NCI-H748 treated with DMSO at 0.1 percent for 48 hours (cell line): Measurements from ENCODE around the gene COL2A1.

Experiments
- DNase-seq: peaks from one replicate; lab custom pipeline; 2025; lab: John Stamatoyannopoulos, UW

The COL2A1 gene

DNA sequence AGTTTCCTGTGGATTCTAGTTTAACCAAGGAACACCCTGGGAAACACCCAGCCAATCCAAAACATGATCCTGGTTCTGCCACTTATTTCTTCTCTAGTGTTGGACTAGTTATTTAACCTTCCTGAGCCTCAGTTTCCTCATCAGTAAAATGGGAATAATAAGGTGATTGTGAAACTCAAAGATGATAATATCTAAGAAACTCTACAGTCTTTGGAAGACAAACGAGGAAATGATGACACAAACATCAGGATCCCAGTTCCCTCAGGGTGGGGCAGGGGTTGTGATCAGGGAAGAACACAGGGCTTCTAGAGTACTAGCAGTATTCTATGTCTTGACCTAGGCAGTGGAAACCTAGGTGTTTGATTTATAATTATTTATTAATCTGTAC, 58.9 kb downstream of the COL2A1 start:
- DNase-seq, result no peak

DNA sequence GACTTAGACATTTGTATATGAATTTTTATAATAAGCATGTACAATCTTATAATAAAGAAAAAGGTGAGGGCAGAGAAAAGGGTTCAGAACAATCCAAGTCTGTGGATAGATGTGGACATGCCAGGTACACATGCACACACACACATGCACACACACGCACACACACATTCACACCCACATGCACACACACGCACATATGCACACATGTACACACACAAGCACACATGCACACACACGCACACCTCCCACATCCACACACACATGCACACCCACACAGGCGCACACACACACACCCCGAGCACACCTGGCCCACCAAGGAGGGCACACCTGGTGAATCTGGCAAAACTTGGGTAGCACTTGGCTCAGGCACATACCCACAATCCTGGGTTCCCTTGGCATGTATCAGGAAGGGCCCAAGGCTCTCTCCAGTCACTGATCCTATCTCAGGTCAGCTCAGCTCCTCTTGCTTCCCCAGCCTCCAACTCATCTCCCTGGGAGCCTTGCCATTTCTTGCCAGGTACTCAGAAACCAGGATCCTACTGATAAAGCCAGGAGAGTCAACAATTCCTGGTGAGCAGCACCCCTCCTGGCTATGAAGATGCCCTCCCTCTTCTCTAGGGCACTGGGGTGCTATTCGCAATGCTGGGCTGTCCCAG, 59.5 kb downstream of the COL2A1 start:
- DNase-seq, result no peak

DNA sequence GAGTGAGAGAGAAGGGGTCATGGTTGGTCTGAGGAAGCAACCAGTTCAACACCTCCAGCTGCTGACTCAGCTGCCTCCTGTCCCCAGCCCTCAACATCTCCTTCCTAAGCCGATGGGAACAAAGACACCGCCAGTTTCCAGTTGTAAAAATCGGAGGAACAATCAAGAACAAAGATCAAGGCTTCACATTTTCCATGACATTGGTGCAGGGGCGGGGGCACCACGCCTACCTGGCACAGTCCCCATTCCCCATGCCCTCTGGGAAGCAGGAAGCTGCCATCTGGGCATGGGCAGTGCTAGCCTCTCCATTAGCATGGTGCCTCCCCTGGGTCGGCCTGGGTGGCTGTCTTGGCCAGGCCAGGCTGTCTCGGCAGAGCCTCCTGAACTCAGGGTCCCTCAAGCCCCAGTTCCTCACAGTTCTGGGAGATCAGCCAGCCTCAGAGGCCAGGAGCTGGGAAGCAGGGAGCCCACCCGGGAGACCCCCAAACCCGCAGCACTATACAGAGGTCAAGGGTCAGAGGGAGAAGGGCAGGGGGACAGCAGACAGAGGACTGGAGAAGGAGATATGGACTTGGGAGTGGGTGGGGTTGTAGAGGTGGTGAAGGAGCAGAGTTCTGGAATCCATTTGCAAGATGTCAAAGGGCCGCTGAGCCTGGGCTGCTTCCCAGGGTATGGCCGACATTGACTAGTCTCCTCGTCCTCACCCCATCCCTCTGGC, 60.5 kb downstream of the COL2A1 start:
- DNase-seq, result no peak

DNA sequence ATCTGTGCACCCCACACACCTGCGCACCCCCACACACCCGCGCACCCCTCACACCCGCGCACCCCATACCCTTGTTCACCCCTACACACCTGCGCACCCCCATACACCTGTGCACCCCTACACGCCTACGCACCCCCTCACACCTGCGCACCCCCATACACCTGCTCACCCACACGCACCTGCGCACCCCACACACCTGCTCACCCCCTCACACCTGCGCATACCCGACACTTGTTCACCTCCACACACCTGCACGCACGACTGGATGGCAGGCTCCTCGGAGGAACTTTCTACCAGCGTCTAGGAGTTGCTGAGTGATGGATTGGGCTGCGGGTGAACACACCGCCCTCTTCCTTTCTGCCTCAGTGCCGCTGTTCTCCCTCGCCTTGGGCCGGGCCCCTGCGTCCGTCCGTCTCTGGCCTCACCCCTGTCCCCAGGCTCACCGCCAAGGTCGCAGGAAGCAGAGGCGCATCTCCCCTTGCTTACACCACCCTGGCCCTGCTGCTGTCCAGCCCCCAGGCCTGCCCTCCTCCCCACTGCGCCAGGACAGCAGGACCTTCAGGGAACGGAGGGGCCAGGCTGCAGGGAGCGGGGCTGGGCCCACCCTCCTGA, 61.6 kb downstream of the COL2A1 start:
- DNase-seq, result no peak

DNA sequence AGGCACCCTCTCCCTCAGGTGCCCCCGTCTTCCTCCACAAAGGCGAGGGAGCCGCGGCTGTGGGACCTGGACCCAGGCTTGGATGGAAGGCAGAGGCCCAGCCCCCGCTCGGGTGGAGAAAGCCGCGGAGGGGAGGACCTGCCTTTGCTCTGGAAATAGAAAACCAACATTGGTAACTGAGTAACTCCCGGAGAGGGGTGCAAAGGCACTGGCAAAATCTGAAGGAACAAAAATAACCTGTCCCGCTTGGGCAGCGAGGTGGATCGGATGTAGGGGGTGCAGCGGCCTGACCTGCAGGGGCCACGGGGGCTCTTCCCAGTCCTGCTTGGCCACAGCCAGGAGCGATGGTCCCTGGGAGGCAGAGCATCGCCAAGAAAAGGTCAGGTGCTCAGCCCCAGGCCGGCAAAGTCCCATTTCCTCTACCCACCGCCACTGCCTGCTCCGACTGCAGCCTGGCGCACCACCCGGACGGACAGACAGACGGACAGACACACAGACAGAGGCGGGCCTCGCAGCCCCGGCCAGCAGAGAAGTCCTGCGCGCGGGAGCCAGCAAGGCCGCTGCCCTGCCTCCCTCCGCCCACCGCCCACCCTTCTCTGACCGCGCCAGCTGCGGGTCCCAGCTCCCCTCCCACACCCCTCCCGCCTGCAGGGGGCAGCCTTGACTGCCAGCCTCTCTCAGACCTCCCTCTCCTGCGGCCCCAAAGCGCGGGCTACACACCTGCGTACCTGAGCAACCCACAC, 62.2 kb downstream of the COL2A1 start:
- no peak for DNase-seq

DNA sequence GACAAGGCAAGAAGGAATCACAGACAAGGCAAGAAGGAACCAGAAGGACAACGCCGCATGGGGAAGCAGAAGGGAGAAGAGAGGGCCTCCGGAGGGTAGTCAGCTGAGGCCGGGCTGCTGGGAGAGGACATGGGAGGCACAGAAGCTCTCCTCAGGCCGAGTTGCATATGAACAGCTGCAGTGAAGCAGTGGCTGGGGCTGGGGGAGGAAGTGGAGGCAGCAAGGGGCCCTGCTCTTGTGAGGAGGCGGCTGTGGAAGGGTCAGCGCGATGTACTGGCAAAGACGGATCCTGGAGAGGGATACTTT, 62.8 kb downstream of the COL2A1 start:
- no peak for DNase-seq

DNA sequence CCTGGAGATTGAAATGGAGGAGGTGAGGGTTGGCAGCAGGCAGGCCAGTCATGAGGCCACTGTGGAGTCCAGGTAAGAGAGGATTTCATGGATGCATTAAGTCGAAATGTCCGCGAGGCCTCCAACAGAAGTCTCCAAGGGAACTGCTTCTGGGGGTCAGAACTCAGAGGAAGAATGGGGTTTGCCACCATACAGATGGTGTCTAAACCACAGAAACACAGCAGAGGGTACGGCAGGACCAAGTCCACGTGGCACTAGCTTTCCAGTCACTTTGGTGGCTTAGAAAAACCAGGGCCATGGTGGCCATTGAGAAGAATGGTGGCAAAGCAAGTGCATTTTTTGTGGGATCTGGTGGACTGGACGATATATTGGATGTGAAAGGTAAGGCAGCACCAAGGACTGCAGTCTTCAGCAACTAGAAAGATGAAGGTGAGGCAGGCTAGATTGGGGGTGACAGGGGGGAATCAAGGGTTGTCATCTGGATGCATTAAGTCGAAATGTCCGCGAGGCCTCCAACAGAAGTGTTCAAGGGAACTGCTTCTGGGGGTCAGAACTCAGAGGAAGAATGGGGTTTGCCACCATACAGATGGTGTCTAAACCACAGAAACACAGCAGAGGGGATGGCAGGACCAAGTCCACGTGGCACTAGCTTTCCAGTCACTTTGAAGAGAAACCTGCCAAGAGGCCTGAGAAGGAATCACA, 63.4 kb downstream of the COL2A1 start:
- no peak for DNase-seq

DNA sequence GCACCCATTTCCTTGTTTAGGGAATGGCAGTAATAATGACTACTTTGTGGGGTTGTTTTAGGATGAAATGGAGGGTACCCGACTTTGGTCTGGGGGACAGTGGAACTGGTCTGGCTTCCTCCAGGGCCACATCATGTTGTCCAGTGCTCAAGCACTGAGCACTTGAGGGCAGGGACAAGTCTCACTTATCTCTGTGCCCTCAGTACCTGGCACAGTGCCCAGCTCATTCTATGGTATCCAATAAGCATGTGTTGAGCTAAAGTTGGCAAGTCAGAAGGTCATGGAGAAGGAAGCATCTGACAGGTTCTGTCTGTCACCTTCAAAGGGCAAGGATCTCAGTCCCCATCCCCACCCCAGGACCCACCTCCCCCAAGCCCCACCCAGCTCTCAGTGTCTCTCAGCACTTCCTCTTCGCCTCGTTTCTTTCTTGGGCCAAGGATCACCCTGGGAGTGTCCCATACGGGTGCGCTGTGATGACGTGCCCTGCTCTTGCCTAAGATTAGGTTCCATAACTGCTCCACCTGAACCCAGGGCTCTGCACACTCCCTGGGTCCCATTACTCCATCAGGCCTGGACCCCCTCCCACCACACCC, 65.2 kb downstream of the COL2A1 start:
- DNase-seq, result no peak

DNA sequence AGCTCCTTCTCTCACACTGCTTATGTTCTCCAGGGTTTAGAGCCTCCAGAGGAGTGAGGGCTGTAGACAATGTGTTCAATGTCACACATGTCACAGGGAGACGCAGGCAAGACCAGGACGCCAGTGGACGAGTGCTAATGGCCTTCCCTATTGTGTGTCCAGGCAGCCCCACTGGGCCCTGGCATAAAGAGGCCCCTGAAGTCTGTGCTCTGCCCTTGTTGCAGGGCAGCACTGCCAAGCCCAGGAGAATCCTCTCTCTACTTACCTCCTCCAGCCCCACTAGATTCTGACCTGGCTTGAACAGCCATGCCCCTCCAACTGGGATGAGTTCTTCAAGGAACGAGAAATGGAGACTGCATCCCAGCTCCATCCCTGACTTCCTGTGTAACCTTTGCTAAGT, 65.7 kb downstream of the COL2A1 start:
- no peak for DNase-seq

DNA sequence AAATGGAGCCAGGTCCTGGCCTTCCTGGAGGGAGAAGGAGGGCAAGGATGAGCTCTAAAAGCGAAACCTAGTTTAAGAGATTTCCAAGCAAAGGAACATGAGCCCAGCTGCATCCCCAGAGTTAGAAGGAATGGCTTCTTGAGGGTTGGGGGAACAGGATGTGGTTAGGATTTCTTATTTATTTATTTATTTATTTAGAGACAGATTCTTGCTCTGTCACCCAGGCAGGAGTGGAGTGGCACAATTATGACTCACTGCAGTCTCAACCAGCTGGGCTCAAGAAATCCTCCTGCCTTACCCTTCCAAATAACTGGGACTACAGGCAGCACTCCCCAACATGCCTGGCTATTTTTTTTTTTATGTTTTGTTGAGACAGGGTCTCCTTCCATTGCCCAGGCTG, 66.2 kb downstream of the COL2A1 start:
- no peak for DNase-seq

DNA sequence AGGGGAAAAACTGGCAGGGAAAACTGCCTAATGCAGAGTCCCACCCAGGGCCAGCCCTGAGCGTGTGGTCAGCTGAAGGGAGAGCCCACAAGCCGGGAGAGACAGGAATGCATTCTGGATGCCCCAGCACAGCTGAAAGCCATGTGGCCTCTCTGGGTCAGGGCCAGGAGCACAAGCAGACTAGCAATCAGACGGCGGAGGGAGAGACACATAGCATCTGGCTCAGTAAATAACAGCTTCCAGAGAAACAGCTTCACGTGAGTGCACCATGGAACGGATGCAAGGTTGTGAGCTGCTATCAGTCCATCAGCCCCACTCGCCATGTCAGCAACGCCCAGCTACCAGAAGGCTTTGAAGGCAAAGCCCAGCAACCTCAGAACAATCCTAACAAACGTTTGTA, 69.1 kb downstream of the COL2A1 start:
- DNase-seq, result no peak

DNA sequence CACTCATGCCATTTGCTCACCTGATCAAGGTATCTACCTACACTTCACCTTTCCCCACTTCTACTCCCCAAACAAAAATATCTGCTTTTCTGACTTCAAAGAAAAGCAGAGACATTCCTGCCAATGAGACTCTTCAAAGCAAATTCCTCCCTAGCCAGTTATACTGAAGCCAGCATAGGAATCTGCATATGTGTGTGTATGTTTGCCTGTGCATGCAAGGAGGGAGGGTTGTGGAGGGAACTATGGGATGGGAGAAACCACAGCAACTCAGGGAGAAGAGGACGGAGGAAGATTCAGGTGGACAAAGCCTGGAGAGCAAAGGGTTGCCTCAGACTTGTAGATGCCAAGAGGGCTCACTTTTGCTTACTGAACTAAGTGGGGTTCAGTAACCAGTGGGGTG, 73.1 kb downstream of the COL2A1 start:
- DNase-seq, result no peak

DNA sequence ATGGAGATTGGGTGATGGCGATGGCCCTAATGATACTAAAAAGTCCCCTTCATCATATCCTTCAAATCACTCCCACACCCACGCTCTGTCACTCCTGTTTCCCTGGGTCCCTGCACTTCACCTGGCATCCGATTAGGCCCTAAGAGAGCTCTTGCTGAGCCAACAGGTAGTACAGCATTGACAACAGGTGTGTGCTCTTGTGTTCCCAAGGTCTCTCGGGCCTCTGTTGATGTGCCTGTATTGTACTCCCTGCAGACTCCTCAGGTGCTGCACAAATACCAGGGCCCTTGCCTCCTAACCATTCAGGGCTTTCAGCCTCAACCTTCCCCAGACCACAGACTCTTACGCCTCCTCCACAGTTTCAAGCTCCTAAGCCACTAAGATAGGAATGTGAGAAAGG, 73.6 kb downstream of the COL2A1 start:
- DNase-seq, result no peak

DNA sequence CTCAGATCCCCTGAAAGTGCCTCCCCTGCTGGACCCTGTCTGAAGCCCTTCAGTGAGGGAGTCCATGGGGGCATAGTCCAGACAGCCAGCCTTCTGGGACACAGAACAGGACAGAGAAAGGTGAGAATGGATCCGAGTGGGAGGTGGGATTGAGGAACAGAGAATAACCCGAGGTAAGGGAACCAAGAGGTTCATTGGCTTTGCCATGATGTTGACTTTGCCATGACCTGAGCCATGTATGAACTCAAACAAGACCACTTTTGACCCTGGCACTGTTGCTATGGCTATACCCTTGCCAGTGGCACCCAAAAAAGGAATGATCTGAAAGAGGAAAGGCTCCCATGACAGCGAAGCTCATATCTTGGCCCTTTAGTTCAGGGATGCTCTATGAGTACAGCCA, 76.9 kb downstream of the COL2A1 start:
- DNase-seq, result no peak
